Astrocyte of the cerebellum (primary cell): ENCODE measurements around the gene SYT5.

Source experiments
- DNase-seq: peaks from one replicate; pipeline ENCODE4 v3.0.0-alpha.2; 2011; ENCODE audit warnings: low read depth
- H3K4me3 ChIP-seq: 2 replicates; pipeline ENCODE4 v1.5.1; 2011; ENCODE audit warnings: mild to moderate bottlenecking, low read depth, low read length, moderate library complexity
- CTCF ChIP-seq: IDR thresholded peaks from 2 replicates; pipeline ENCODE4 v1.5.1; 2012; ENCODE audit warnings: low read length, low read depth, moderate library complexity, mild to moderate bottlenecking; ENCODE audit errors: missing control alignments
- in situ Hi-C: cut with HindIII; loops from 2 replicates; pipeline ENCODE4 v1.10.0; 2017; ENCODE audit warnings: low sequenced_read_pairs

Gene SYT5

GRCh38 chr19:55196803-55197202, 16.7 kb upstream of the SYT5 start:
- in situ Hi-C loops = no loop called here
- no peak overlapping the region for H3K4me3 ChIP-seq
- TF ChIP-seq CTCF = no peak
- DNase-seq = no peak

DNA sequence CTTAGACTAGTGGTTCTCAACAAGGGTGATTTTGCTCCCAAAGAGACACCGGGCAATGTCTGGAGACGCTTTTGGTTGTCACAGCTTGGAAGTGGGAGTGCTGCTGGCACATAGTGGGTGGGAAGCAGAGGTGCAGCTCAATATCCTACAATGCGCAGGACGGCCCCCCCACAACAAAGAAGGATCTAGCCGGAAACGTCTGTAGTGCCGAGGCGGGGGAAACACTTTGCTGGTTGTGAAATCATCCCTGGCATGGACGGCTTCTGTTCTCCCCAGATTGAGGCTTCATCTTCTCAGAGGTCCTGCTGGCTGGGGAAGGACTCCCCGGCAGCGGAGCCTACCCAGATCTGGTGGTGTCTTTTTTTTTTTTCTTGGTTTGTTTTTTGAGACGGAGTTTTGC, 13.4 kb upstream of the SYT5 start:
- in situ Hi-C loops = no loop called here
- H3K4me3 ChIP-seq = no peak overlapping the region
- DNase-seq = no peak
- no peak for TF ChIP-seq CTCF

DNA sequence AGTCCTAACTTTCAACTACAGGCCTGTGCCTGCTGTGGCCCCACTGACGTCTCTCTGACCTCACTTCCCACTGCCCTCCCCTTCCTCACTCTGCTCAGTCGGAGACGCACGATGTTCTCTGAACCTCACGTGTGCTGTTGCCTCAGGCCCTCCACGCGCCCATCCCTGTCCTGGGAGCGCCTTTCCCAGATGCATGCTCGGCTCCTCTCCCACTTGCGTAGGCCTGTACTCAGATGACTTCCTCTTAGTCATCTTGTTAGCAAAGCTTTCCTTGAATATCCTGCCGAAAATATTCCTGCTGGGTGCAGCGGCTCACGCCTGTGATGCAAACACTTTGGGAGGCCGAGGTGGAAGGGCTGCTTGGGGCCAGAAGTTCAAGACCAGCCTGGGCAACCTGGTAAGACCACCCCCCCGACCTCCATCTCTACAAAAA, 9.3 kb upstream of the SYT5 start:
- H3K4me3 ChIP-seq = no peak overlapping the region
- in situ Hi-C loops = no loop called here
- DNase-seq = no peak
- no peak for TF ChIP-seq CTCF

GRCh38 chr19:55188625-55189024, 8.5 kb upstream of the SYT5 start:
- DNase-seq = no peak
- TF ChIP-seq CTCF = no peak
- in situ Hi-C loops = no loop called here
- no peak overlapping the region for H3K4me3 ChIP-seq

- in situ Hi-C loops = no loop called here
- H3K4me3 ChIP-seq = no peak overlapping the region
- DNase-seq = no peak
- no peak for TF ChIP-seq CTCF
Measured at GRCh38 chr19:55186080-55186479, 6.0 kb upstream of the SYT5 start.

DNA sequence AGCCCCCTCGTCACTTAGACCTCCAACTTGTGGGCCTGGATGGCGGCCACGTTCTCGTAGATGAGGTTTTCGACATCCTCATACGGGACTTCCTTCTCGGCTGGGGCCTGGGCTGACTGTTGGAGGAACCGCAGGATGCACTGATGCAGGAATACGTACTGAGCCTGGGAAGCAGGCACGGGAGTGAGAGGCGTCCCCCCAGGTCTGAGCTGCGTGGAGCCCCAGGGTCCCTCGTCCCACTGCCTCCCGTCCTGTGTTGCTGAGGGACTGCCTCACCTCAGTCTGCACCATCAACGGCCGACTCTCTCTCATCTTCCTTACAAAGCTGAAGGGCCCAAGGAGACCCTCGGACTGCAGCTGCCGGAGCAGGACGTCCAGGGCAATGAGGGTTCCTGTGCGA, 1.7 kb upstream of the SYT5 start:
- H3K4me3 ChIP-seq = no peak overlapping the region
- in situ Hi-C loops = no loop called here
- TF ChIP-seq CTCF = no peak
- no peak for DNase-seq
